Measurements from ENCODE around the gene CHMP4A. TPM values are rescaled to one million over a fixed set of nuclear protein-coding genes. Genes with fewer than 3 reads are reported as not detected.

The CHMP4A gene
- total and polyA plus RNA-seq, 2 of the 13 experiments (the other 11 are each of a cell fraction or from before 2014, with no cell fraction given): 83.6 to 113 TPM

DNA sequence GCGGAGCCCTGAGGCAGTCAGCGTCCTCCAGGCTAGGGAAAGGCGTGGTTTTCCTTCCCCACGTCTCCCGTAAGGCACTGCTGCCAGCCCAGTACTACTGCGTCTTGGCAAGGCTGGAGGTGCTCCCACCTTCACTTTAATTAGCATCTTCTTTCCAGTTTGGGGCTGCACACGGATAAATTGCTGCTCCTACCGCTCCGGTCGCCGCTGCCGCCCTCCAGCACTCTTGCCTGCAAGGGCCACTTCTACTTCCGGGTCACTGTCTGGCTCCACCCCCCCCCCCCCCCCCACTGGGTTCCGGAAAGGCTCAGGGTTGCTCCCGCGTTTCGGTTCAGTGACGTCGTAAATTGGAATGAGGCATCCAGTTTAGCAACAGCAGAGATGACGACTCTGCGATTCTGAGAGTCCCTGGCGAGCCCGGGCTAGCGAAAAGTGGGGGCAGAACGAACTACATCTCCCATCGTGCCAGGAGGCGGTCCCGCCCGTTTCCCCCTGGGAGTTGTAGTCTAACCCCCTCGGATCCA, 18.9 kb upstream of the CHMP4A start, which contains the start of gene NEDD8 (continued):
- TF ChIP-seq CBX2 (IDR thresholded peaks at IDR 0.05; ENCODE audit: low read depth, low read length) (no peak), CBX2 (CRISPR knock-in tag; IDR thresholded peaks at IDR 0.05; ENCODE audit: low read depth) (no peak), ARID5B (CRISPR knock-in tag; IDR thresholded peaks at IDR 0.05) (peak; percentile 43; the same call in 1 of the 2 replicates), ELF4 (CRISPR knock-in tag; IDR thresholded peaks at IDR 0.05; ENCODE audit: borderline replicate concordance) (peak; percentile 100), ZNF724P (CRISPR knock-in tag; IDR thresholded peaks at IDR 0.05; ENCODE audit: borderline replicate concordance) (peak; percentile 5; the same call in 1 of the 2 replicates), SRF (IDR thresholded peaks at IDR 0.05; ENCODE audit: low read depth, low read length) (peak; percentile 38; the same call in 1 of the 2 replicates), HBP1 (CRISPR knock-in tag; IDR thresholded peaks at IDR 0.05; ENCODE audit: low read depth) (no peak), EED (CRISPR knock-in tag; IDR thresholded peaks at IDR 0.05) (peak; percentile 99), ZNF383 (CRISPR knock-in tag; IDR thresholded peaks at IDR 0.05; ENCODE audit: borderline replicate concordance) (no peak)
- TF ChIP-seq, protein P1, sequence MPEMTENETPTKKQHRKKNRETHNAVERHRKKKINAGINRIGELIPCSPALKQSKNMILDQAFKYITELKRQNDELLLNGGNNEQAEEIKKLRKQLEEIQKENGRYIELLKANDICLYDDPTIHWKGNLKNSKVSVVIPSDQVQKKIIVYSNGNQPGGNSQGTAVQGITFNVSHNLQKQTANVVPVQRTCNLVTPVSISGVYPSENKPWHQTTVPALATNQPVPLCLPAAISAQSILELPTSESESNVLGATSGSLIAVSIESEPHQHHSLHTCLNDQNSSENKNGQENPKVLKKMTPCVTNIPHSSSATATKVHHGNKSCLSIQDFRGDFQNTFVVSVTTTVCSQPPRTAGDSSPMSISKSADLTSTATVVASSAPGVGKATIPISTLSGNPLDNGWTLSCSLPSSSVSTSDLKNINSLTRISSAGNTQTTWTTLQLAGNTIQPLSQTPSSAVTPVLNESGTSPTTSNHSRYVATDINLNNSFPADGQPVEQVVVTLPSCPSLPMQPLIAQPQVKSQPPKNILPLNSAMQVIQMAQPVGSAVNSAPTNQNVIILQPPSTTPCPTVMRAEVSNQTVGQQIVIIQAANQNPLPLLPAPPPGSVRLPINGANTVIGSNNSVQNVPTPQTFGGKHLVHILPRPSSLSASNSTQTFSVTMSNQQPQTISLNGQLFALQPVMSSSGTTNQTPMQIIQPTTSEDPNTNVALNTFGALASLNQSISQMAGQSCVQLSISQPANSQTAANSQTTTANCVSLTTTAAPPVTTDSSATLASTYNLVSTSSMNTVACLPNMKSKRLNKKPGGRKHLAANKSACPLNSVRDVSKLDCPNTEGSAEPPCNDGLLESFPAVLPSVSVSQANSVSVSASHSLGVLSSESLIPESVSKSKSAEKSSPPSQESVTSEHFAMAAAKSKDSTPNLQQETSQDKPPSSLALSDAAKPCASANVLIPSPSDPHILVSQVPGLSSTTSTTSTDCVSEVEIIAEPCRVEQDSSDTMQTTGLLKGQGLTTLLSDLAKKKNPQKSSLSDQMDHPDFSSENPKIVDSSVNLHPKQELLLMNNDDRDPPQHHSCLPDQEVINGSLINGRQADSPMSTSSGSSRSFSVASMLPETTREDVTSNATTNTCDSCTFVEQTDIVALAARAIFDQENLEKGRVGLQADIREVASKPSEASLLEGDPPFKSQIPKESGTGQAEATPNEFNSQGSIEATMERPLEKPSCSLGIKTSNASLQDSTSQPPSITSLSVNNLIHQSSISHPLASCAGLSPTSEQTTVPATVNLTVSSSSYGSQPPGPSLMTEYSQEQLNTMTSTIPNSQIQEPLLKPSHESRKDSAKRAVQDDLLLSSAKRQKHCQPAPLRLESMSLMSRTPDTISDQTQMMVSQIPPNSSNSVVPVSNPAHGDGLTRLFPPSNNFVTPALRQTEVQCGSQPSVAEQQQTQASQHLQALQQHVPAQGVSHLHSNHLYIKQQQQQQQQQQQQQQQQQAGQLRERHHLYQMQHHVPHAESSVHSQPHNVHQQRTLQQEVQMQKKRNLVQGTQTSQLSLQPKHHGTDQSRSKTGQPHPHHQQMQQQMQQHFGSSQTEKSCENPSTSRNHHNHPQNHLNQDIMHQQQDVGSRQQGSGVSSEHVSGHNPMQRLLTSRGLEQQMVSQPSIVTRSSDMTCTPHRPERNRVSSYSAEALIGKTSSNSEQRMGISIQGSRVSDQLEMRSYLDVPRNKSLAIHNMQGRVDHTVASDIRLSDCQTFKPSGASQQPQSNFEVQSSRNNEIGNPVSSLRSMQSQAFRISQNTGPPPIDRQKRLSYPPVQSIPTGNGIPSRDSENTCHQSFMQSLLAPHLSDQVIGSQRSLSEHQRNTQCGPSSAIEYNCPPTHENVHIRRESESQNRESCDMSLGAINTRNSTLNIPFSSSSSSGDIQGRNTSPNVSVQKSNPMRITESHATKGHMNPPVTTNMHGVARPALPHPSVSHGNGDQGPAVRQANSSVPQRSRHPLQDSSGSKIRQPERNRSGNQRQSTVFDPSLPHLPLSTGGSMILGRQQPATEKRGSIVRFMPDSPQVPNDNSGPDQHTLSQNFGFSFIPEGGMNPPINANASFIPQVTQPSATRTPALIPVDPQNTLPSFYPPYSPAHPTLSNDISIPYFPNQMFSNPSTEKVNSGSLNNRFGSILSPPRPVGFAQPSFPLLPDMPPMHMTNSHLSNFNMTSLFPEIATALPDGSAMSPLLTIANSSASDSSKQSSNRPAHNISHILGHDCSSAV (CRISPR knock-in tag; IDR thresholded peaks at IDR 0.05; ENCODE audit: borderline replicate concordance): 0 out of 2 replicates have a peak, but pooled peaks have one; percentile 49

Measured in HepG2 (cell line).